Measurements from ENCODE around the gene BTG4.

Gene BTG4

GRCh38 chr11:111472228-111472627, 40.0 kb downstream of the BTG4 start:
- no peaks in the 10 kb centered on the region for H3K36me3 ChIP-seq (ENCODE audit: control insufficient read depth, insufficient read depth, low read length)
- no peaks in the 10 kb centered on the region; the same call in 1 of the 2 replicates for H3K27me3 ChIP-seq (replicated peaks; ENCODE audit: control insufficient read depth, insufficient read depth, low read length)
- no peak for DNase-seq (ENCODE audit: extremely low read depth, insufficient read length)
- no peak overlapping the region for H3K4me3 ChIP-seq (replicated peaks; ENCODE audit: low read depth, low read length)
- no peak for TF ChIP-seq CTCF (IDR thresholded peaks at IDR 0.05; ENCODE audit: insufficient read depth, low read length, poor library complexity, severe bottlenecking)

GRCh38 chr11:111469200-111469599, 43.0 kb downstream of the BTG4 start:
- no peak for TF ChIP-seq CTCF (IDR thresholded peaks at IDR 0.05; ENCODE audit: insufficient read depth, low read length, poor library complexity, severe bottlenecking)
- DNase-seq (ENCODE audit: extremely low read depth, insufficient read length): no peak
- no peaks in the 10 kb centered on the region; the same call in none of the 2 replicates for H3K27me3 ChIP-seq (replicated peaks; ENCODE audit: control insufficient read depth, insufficient read depth, low read length)
- no peaks in the 10 kb centered on the region for H3K36me3 ChIP-seq (ENCODE audit: control insufficient read depth, insufficient read depth, low read length)
- H3K4me3 ChIP-seq (replicated peaks; ENCODE audit: low read depth, low read length): no peak overlapping the region

- no peak for DNase-seq (ENCODE audit: extremely low read depth, insufficient read length)
- no peak for TF ChIP-seq CTCF (IDR thresholded peaks at IDR 0.05; ENCODE audit: insufficient read depth, low read length, poor library complexity, severe bottlenecking)
These were observed 45.6 kb downstream of the BTG4 start for GRCh38 chr11:111466615-111467014.

GRCh38 chr11:111465400-111465799, 46.8 kb downstream of the BTG4 start:
- no peak for DNase-seq (ENCODE audit: extremely low read depth, insufficient read length)
- no peaks in the 10 kb centered on the region for H3K36me3 ChIP-seq (ENCODE audit: control insufficient read depth, insufficient read depth, low read length)
- no peak for TF ChIP-seq CTCF (IDR thresholded peaks at IDR 0.05; ENCODE audit: insufficient read depth, low read length, poor library complexity, severe bottlenecking)
- no peaks in the 10 kb centered on the region; the same call in none of the 2 replicates for H3K27me3 ChIP-seq (replicated peaks; ENCODE audit: control insufficient read depth, insufficient read depth, low read length)
- no peak overlapping the region for H3K4me3 ChIP-seq (replicated peaks; ENCODE audit: low read depth, low read length)

More at GRCh38 chr11:111466615-111467014, 45.6 kb downstream of the BTG4 start:
- no peaks in the 10 kb centered on the region; the same call in none of the 2 replicates for H3K27me3 ChIP-seq (replicated peaks; ENCODE audit: control insufficient read depth, insufficient read depth, low read length)
- no peak overlapping the region for H3K4me3 ChIP-seq (replicated peaks; ENCODE audit: low read depth, low read length)
- H3K36me3 ChIP-seq (ENCODE audit: control insufficient read depth, insufficient read depth, low read length): no peaks in the 10 kb centered on the region

- no peak overlapping the region for H3K4me3 ChIP-seq (replicated peaks; ENCODE audit: low read depth, low read length)
- H3K36me3 ChIP-seq (ENCODE audit: control insufficient read depth, insufficient read depth, low read length): no peaks in the 10 kb centered on the region
- no peak for TF ChIP-seq CTCF (IDR thresholded peaks at IDR 0.05; ENCODE audit: insufficient read depth, low read length, poor library complexity, severe bottlenecking)
- DNase-seq (ENCODE audit: extremely low read depth, insufficient read length): no peak
- H3K27me3 ChIP-seq (replicated peaks; ENCODE audit: control insufficient read depth, insufficient read depth, low read length): peaks cover 3% of the 10 kb centered on the region
These were observed 48.9 kb downstream of the BTG4 start for GRCh38 chr11:111463276-111463675.

- no peak overlapping the region for H3K4me3 ChIP-seq (replicated peaks; ENCODE audit: low read depth, low read length)
- H3K27me3 ChIP-seq (replicated peaks; ENCODE audit: control insufficient read depth, insufficient read depth, low read length): peaks cover 4% of the 10 kb centered on the region
- no peak for TF ChIP-seq CTCF (IDR thresholded peaks at IDR 0.05; ENCODE audit: insufficient read depth, low read length, poor library complexity, severe bottlenecking)
- H3K36me3 ChIP-seq (ENCODE audit: control insufficient read depth, insufficient read depth, low read length): no peaks in the 10 kb centered on the region
- no peak for DNase-seq (ENCODE audit: extremely low read depth, insufficient read length)
These were observed 49.9 kb downstream of the BTG4 start for GRCh38 chr11:111462329-111462728.

Measured in GM06990 (cell line).